ENCODE data around the gene SCLY.

SCLY gene

DNA sequence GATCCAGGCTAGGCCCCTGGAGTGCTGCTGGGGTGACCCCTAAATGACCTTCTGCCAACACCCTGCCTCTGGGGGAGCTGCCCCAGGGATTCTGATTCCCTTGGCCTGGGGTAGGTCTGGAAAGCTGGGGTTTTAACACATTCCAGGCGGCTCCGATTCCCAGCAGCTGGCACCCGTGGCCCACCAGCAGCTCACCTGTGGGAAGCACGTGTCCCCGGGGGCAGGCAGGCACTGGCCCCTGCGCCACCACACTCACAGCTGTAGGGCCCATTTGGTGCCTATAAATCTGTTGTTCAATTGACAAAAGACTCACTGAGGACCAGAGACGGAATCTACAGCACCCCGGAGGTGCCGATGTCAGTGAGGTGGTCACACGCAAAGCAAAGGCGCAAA, 73.6 kb downstream of the SCLY start:
- no peak overlapping the region for H3K9ac ChIP-seq (ENCODE audit: low read depth, low read length, poor library complexity)
- no peaks in the 10 kb centered on the region for H3K36me3 ChIP-seq (replicated peaks in 1 of 2; ENCODE audit: control insufficient read depth in 2 of 2, insufficient read depth in 2 of 2, low read length in 2 of 2)
- H2BK15ac ChIP-seq (ENCODE audit: low read length), result peak overlapping the region; percentile 49
- H3K14ac ChIP-seq (ENCODE audit: low read length), result peak overlapping the region; percentile 38
- no peak overlapping the region for H3K4me2 ChIP-seq (ENCODE audit: insufficient read depth, low read length, poor library complexity, severe bottlenecking)
- H2BK12ac ChIP-seq (ENCODE audit: low read length), result no peak overlapping the region
- H3K79me1 ChIP-seq (ENCODE audit: low read depth, low read length), result peaks cover 6% of the 10 kb centered on the region
- no peak overlapping the region for H3K4ac ChIP-seq (ENCODE audit: low read length)
- no peaks in the 10 kb centered on the region for H3K9me3 ChIP-seq (replicated peaks in 1 of 2; ENCODE audit: control insufficient read depth in 2 of 2, insufficient read depth in 1 of 2, low read depth in 1 of 2, low read length in 2 of 2)
- no peak overlapping the region for H3K27ac ChIP-seq (replicated peaks; ENCODE audit: low read length)
- DNase-seq (ENCODE audit: low spot score), result no peak
- H2AK5ac ChIP-seq (ENCODE audit: low read depth, low read length), result peak overlapping the region; percentile 63
- peaks cover 8 to 11% of the 10 kb centered on the region in 2 donors for H3K4me1 ChIP-seq (ENCODE audit: control insufficient read depth in 2 of 2, insufficient read depth in 1 of 2, low read depth in 1 of 2, low read length in 2 of 2)
- H4K8ac ChIP-seq (ENCODE audit: low read depth, low read length), result no peak overlapping the region
- H4K91ac ChIP-seq (ENCODE audit: low read depth, low read length, poor library complexity), result no peak overlapping the region
- no peak overlapping the region for H2BK120ac ChIP-seq (ENCODE audit: low read depth, low read length)
- no CpG with 5 or more reads among the region's 11 CpGs for WGBS, 2 donors (ENCODE audit: extremely low coverage in 2 of 2, insufficient read length in 2 of 2, insufficient replicate concordance in 1 of 2)
- no peak overlapping the region for H2AFZ ChIP-seq (ENCODE audit: low read length)
- H3K23ac ChIP-seq (ENCODE audit: low read depth, low read length, poor library complexity), result no peak overlapping the region
- peak overlapping the region; percentile 66 for H2BK5ac ChIP-seq (ENCODE audit: low read length)
- H3K27me3 ChIP-seq (ENCODE audit: control insufficient read depth in 3 of 3, insufficient read depth in 3 of 3, low read depth in 1 of 3, low read length in 3 of 3), result peaks cover 0 to 11% (median 0%) of the 10 kb centered on the region in 3 experiments
- no peak overlapping the region for H3K4me3 ChIP-seq (ENCODE audit: low read length in 2 of 2)
- H3K18ac ChIP-seq (ENCODE audit: low read length), result peak overlapping the region; percentile 80

DNA sequence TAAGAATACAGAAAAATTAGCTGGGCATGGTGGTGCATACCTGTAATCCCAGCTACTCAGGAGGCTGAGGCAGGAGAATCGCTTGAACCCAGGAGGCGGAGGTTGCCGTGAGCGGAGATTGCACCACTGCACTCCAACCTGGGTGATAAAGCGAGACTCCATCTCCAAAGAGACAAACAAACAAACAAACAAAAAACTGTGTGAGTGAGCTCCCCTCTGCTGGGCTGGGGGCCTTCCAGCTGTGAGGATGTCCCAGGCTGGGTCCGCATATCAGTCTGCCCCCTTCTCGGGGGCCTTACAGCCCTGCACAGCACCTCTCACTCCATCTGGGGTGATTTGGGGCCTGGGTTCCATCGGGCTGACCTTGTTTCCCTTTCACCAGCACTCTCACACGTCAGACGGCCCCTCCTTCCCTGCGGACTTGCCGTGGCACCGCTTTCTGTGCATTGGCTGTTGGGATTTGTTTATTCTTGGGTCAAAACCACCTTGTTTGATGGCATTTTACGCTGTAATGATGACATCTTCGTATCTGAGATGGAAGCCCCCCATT, 74.9 kb downstream of the SCLY start:
- Histone ChIP-seq H3K9ac (ENCODE audit: low read depth, low read length, poor library complexity) (no peak overlapping the region), H3K4me2 (ENCODE audit: insufficient read depth, low read length, poor library complexity, severe bottlenecking) (no peak overlapping the region), H3K4me3 (ENCODE audit: low read length in 2 of 2) (no peak overlapping the region), H2BK15ac (ENCODE audit: low read length) (no peak overlapping the region), H4K91ac (ENCODE audit: low read depth, low read length, poor library complexity) (peak overlapping the region; percentile 79), H3K79me1 (ENCODE audit: low read depth, low read length) (peaks cover 6% of the 10 kb centered on the region), H3K14ac (ENCODE audit: low read length) (no peak overlapping the region), H3K4me1 (ENCODE audit: control insufficient read depth in 2 of 2, insufficient read depth in 1 of 2, low read depth in 1 of 2, low read length in 2 of 2) (peaks cover 8 to 13% of the 10 kb centered on the region in 2 donors), H3K18ac (ENCODE audit: low read length) (no peak overlapping the region), H2AFZ (ENCODE audit: low read length) (no peak overlapping the region), H3K4ac (ENCODE audit: low read length) (no peak overlapping the region), H4K8ac (ENCODE audit: low read depth, low read length) (no peak overlapping the region), H3K36me3 (replicated peaks in 1 of 2; ENCODE audit: control insufficient read depth in 2 of 2, insufficient read depth in 2 of 2, low read length in 2 of 2) (no peaks in the 10 kb centered on the region), H2BK12ac (ENCODE audit: low read length) (no peak overlapping the region), H2BK120ac (ENCODE audit: low read depth, low read length) (no peak overlapping the region), H2BK5ac (ENCODE audit: low read length) (no peak overlapping the region), H3K23ac (ENCODE audit: low read depth, low read length, poor library complexity) (no peak overlapping the region), H3K27ac (replicated peaks; ENCODE audit: low read length) (no peak overlapping the region), H2AK5ac (ENCODE audit: low read depth, low read length) (no peak overlapping the region), H3K27me3 (ENCODE audit: control insufficient read depth in 3 of 3, insufficient read depth in 3 of 3, low read depth in 1 of 3, low read length in 3 of 3) (peaks cover 0 to 11% (median 0%) of the 10 kb centered on the region in 3 experiments), H3K9me3 (replicated peaks in 1 of 2; ENCODE audit: control insufficient read depth in 2 of 2, insufficient read depth in 1 of 2, low read depth in 1 of 2, low read length in 2 of 2) (no peaks in the 10 kb centered on the region)
- no peak for DNase-seq (ENCODE audit: low spot score)
- WGBS, 2 donors (ENCODE audit: extremely low coverage in 2 of 2, insufficient read length in 2 of 2, insufficient replicate concordance in 1 of 2), result no CpG with 5 or more reads among the region's 15 CpGs

DNA sequence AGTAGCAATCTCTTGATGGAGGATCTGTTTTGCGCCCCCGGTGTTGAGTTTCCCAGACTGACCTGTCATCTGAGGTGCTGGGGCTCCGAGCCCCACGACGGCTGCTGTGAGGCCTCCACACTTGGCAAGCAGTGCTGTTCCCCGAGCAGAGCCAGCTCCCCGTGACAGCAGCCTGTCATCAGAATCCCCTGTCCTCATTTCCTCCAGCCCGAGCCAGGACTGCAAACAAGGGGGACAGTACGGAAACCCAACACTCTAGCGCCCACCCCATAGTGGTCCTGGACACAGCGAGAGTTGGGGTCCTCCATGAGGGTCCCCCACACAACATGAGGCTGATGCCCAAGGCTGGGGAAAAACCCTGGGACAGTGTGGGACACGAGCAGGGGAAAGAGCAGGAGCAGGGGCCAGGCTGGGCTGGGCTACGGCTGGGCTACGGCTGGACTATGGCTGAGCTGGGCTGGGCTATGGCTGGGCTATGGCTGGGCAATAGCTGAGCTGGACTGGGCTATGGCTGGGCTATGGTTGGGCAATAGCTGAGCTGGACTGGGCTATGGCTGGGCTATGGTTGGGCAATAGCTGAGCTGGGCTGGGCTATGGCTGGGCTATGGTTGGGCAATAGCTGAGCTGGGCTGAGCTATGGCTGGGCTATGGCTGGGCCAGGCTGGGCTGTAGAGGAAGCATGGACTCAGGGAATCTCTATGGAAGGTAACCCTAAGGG, 76.2 kb downstream of the SCLY start:
- Histone ChIP-seq H3K23ac (ENCODE audit: low read depth, low read length, poor library complexity) (no peak overlapping the region), H3K4ac (ENCODE audit: low read length) (no peak overlapping the region), H4K91ac (ENCODE audit: low read depth, low read length, poor library complexity) (no peak overlapping the region), H2BK12ac (ENCODE audit: low read length) (no peak overlapping the region), H3K9me3 (replicated peaks in 1 of 2; ENCODE audit: control insufficient read depth in 2 of 2, insufficient read depth in 1 of 2, low read depth in 1 of 2, low read length in 2 of 2) (no peaks in the 10 kb centered on the region), H2AFZ (ENCODE audit: low read length) (no peak overlapping the region), H3K18ac (ENCODE audit: low read length) (peak overlapping the region; percentile 52), H3K4me1 (ENCODE audit: control insufficient read depth in 2 of 2, insufficient read depth in 1 of 2, low read depth in 1 of 2, low read length in 2 of 2) (peaks cover 8 to 13% of the 10 kb centered on the region in 2 donors), H3K79me1 (ENCODE audit: low read depth, low read length) (peaks cover 7% of the 10 kb centered on the region), H2BK15ac (ENCODE audit: low read length) (no peak overlapping the region), H3K27ac (replicated peaks; ENCODE audit: low read length) (no peak overlapping the region), H3K14ac (ENCODE audit: low read length) (no peak overlapping the region), H4K8ac (ENCODE audit: low read depth, low read length) (peak overlapping the region; percentile 23), H2AK5ac (ENCODE audit: low read depth, low read length) (no peak overlapping the region), H3K36me3 (replicated peaks in 1 of 2; ENCODE audit: control insufficient read depth in 2 of 2, insufficient read depth in 2 of 2, low read length in 2 of 2) (no peaks in the 10 kb centered on the region), H3K4me3 (ENCODE audit: low read length in 2 of 2) (no peak overlapping the region), H3K4me2 (ENCODE audit: insufficient read depth, low read length, poor library complexity, severe bottlenecking) (no peak overlapping the region), H2BK5ac (ENCODE audit: low read length) (no peak overlapping the region), H3K27me3 (ENCODE audit: control insufficient read depth in 3 of 3, insufficient read depth in 3 of 3, low read depth in 1 of 3, low read length in 3 of 3) (peaks cover 0 to 19% (median 0%) of the 10 kb centered on the region in 3 experiments), H3K9ac (ENCODE audit: low read depth, low read length, poor library complexity) (no peak overlapping the region), H2BK120ac (ENCODE audit: low read depth, low read length) (peak overlapping the region; percentile 1)
- no peak for DNase-seq (ENCODE audit: low spot score)
- no CpG with 5 or more reads among the region's 14 CpGs for WGBS, 2 donors (ENCODE audit: extremely low coverage in 2 of 2, insufficient read length in 2 of 2, insufficient replicate concordance in 1 of 2)

GRCh38 chr2:238137885-238138284, 77.1 kb downstream of the SCLY start:
- H3K4me3 ChIP-seq (ENCODE audit: low read length in 2 of 2), result peak overlapping the region in 1 of 2 donors; percentile 34
- H3K27ac ChIP-seq (replicated peaks; ENCODE audit: low read length), result no peak overlapping the region
- H2BK5ac ChIP-seq (ENCODE audit: low read length), result peak overlapping the region; percentile 90
- peaks cover 9 to 14% of the 10 kb centered on the region in 2 donors for H3K4me1 ChIP-seq (ENCODE audit: control insufficient read depth in 2 of 2, insufficient read depth in 1 of 2, low read depth in 1 of 2, low read length in 2 of 2)
- H2BK120ac ChIP-seq (ENCODE audit: low read depth, low read length), result peak overlapping the region; percentile 72
- no peak overlapping the region for H3K14ac ChIP-seq (ENCODE audit: low read length)
- H3K4ac ChIP-seq (ENCODE audit: low read length), result no peak overlapping the region
- no peak overlapping the region for H3K4me2 ChIP-seq (ENCODE audit: insufficient read depth, low read length, poor library complexity, severe bottlenecking)
- H3K9ac ChIP-seq (ENCODE audit: low read depth, low read length, poor library complexity), result no peak overlapping the region
- H2AFZ ChIP-seq (ENCODE audit: low read length), result no peak overlapping the region
- H3K79me1 ChIP-seq (ENCODE audit: low read depth, low read length), result peaks cover 7% of the 10 kb centered on the region
- no peak for DNase-seq (ENCODE audit: low spot score)
- peak overlapping the region; percentile 71 for H2BK15ac ChIP-seq (ENCODE audit: low read length)
- H4K8ac ChIP-seq (ENCODE audit: low read depth, low read length), result no peak overlapping the region
- H2AK5ac ChIP-seq (ENCODE audit: low read depth, low read length), result peak overlapping the region; percentile 99
- H3K27me3 ChIP-seq (ENCODE audit: control insufficient read depth in 3 of 3, insufficient read depth in 3 of 3, low read depth in 1 of 3, low read length in 3 of 3), result peaks cover 0 to 19% (median 0%) of the 10 kb centered on the region in 3 experiments
- H3K23ac ChIP-seq (ENCODE audit: low read depth, low read length, poor library complexity), result no peak overlapping the region
- peak overlapping the region; percentile 92 for H3K18ac ChIP-seq (ENCODE audit: low read length)
- no peak overlapping the region for H2BK12ac ChIP-seq (ENCODE audit: low read length)
- WGBS, 2 donors (ENCODE audit: extremely low coverage in 2 of 2, insufficient read length in 2 of 2, insufficient replicate concordance in 1 of 2), result no CpG with 5 or more reads among the region's 13 CpGs
- H3K36me3 ChIP-seq (replicated peaks in 1 of 2; ENCODE audit: control insufficient read depth in 2 of 2, insufficient read depth in 2 of 2, low read length in 2 of 2), result no peaks in the 10 kb centered on the region
- no peaks in the 10 kb centered on the region for H3K9me3 ChIP-seq (replicated peaks in 1 of 2; ENCODE audit: control insufficient read depth in 2 of 2, insufficient read depth in 1 of 2, low read depth in 1 of 2, low read length in 2 of 2)
- H4K91ac ChIP-seq (ENCODE audit: low read depth, low read length, poor library complexity), result no peak overlapping the region

All from neuronal stem cell (in vitro differentiated cells).